HS-5 (cell line): ENCODE results near the gene TCTN1.
"Not testable (repeated sequence)": the region's sequence is repeated elsewhere in the genome, so short reads cannot be mapped to it uniquely, and the experiment has no call there.

ENCODE experiments used
- DNase-seq: peaks from one replicate; pipeline ENCODE4 v3.0.0-alpha.2; 2012; ENCODE audit warnings: low read depth

TCTN1 gene

DNA sequence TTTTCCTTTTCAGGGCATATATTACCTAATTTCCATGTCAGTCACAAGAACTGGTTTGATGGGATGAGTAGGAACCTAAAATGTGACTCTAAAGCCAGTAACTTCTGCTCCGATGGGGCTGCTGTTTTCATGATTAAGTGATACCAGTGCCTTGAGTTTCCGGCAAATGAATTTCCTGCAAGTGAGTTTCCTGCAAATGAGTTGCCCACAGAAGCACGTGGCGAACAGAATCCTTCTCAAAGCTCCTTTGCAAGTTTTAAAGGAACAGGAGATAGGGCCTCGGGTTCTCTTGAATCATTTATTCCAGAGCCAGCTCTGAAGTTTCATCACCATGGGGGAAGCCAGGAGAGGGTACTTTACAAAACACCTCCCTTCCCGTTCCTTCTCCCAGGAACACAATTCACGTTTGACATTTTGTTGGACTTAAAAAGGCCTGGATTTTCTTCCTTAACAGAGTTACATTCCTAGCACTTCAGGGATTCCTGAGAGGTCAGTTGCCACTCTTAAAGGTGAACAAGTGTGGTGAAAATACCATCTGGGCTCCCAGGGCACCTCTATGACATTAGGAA lies 28.6 kb upstream of the TCTN1 start:
- no peak for DNase-seq

DNA sequence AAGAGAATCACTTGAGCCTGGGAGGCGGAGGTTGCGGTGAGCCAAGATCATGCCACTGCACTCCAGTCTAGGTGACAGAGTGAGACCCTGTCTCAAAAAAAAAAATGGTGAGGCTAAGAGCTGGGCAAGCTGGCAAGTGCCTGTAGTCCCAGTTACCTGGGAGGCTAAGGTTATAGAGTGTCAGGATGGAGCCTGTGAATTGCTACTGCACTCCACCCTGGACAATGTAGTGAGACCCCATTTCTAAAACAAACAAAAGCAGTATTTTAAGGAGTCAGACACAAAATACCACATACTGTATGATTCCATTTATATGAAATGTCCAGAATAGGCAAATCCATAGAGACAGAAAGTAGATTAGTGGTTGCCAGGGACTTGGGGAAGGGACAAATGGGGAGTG lies 26.8 kb upstream of the TCTN1 start:
- DNase-seq = not testable (repeated sequence)

DNA sequence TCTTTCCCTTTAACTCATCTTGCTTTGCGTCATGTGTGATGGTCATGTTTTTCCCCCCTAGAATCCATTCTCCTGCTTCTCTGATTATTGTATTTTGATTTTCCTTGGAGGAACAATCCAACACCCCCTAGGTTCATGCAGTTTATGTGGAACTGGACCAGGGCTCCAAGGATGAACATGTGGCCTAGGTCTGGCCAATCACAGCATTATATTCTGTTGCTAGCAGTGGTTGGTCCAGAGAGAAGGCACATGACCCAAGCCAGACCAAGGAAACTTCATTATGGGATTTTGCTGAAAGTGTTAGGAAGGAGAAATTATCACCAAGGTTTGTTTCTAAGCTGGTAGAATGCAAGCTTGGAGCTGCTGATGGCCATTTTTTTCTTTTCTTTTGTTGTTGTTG lies 23.9 kb upstream of the TCTN1 start:
- DNase-seq = no peak

DNA sequence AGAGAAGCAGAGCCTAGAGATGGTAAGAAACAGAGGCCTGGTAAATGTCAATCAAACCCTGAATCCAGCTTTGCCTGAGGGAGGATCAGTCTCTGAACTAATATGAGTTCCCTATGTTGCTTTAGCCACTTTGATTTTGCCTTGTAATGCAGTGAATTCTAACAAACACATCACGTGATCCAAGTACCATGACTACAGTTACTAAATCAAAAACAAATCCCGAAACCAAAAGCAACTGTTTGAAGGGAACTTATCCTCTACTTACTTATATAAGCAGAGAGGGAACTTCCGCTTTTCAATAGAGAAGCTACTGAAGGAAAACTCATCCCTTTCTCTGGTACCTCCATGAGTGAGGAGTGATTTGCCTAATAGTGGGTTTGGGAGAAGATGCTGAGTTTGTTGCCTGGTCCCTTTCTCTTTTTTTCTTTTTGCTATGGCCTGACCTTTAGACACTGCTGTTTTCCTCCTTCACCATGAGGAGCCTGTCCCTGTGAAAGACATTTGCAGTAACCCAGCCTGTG lies 23.1 kb upstream of the TCTN1 start:
- DNase-seq = no peak

DNA sequence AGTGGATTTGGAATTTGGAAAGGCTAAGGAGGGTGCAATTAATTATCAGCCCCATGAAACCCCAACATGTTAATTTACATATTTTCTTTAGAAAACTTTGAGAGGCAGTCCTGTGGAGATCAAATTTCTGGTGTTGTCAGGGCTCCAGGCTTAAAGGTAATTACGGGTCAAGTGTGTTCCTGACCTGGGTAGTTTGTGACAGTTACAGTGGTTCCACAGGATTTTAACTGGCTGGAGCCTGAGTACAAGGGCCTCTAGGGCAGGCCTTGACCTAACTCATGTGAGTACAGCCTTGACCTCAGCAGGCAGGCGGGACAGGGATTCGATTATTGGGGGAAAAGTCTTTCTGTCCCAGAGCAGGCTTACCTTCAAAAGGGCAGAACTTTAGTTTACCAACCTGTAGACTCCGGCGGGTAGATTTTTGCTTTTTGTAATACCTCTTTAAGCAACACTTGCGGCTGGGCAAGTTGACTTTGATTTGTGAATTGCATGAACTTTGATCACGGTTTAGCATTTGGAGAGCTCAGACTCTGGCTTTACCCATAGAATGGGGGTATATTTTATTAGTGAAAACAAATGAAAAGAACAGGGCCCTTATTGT lies 22.4 kb upstream of the TCTN1 start:
- DNase-seq = no peak

DNA sequence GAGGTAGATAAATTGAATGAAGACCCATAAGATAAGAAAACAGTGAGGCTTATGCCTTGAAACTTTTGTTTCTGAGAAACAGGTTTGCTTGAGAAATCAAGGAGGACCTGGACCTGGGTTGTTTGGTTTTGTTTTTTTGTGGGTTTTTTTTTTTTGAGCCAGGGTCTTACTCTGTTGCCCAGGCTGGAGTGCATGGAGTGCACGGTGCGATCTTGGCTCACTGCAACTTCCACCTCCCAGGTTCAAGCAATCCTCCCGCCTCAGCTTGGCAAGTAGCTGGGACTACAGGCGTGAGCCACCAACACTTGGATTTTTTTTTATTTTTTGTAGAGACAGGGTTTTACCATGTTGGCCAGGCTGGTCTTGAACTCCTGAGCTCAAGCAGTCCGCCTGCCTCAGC lies 21.9 kb upstream of the TCTN1 start:
- no peak for DNase-seq

DNA sequence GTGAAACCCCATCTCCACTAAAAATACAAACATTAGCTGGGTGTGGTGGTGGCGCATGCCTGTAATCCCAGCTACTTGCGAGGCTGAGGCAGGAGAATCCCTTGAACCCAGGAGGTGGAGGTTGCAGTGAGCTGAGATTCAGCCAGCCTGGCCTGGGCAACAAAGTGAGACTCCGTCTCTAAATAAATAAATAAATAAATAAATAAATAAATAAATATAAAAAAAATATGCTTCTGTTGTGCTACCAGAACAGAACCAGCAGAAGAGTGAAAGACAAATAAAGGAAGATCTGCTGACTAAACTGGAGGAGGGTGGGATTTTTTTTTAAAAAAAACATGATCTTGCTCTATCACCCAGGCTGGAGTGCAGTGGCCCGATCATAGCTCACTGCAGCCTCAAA lies 21.0 kb upstream of the TCTN1 start:
- DNase-seq = not testable (repeated sequence)

DNA sequence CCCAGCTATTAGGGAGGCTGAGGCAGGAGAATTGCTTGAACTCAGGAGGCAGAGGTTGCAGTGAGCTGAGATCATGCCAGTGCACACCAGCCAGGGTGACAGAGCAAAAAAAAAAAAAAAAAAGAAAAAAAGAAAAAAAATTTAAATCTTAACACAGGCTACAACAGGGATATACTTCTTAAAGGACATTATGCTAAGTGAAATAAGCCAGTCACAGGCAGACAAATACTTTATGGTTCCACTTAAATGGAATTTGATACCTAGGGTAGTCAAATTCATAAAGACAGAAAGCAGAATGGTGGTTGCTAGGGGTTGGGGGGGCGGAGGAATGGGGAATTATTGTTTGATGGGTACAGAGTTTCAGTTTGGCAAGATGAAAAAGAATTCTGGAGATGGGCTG lies 16.0 kb upstream of the TCTN1 start:
- no peak for DNase-seq

DNA sequence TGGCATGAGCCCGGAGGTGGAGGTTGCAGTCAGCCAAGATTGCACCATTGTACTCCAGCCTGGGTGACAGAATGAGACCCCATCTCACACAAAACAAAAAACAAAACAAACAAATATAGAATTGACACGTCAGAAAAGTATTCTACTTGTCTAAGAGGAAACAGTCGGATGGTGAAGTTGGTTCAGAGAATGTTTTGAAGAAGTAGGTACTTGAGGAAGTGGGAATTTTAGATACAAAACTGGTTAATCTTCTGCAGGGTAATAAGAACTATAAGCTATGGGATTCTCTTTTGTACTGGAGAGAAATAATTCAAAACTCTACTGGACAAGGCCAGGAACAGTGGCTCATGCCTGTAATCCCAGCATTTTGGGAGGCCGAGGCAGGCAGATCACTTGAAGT lies 14.6 kb upstream of the TCTN1 start:
- DNase-seq = no peak

DNA sequence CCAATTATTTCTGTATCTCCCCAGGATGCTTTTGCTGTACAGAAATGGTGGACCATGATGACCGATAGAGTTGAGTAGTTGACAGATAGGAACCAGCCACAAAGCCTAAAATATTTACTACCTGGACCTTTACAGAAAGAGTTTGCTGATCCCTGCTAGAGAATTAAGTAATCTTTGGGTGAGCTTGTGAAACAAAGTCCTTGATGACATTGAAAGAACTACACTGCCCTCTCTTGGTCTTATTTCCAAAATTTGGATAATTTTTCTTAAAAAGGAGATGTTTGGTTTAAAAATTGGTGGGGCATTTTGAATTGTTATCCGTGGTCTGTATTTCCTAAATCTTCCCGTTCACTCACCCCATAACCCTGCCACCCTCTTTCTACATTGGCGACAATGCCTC lies 13.7 kb upstream of the TCTN1 start:
- DNase-seq = peak; percentile 39

DNA sequence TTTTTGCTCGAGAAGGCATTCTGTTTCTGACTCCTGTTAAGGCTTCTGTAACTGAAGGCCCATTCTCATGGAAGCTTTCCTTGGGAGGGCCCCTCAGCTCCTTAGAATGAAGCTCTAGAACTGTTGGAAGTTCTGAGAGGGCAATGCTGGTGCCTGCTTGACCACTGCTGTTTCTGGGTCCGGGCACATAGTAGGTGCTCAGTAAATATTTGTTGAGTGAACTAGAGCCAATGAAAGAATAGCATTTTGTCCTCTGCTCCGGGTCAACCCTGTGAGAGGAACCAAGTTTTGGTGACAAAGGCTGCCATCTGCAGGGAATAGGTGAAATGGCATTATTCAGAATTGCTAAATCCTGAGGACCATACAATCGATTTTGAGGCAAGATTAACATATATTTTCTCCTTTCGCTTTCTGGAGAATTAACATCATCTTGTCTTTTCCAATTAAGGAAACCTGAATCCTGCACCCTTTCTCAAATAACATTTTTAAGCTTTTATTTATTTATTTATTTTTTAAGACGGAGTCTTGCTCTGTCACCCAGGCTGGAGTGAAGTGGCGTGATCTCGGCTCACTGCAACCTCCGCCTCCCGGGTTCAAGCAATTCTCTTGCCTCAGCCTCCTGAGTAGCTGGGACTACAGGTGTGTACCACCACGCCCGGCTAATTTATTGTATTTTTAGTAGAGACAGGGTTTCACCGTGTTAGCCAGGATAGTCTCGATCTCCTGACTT lies 11.7 kb upstream of the TCTN1 start:
- DNase-seq = peak; percentile 24

DNA sequence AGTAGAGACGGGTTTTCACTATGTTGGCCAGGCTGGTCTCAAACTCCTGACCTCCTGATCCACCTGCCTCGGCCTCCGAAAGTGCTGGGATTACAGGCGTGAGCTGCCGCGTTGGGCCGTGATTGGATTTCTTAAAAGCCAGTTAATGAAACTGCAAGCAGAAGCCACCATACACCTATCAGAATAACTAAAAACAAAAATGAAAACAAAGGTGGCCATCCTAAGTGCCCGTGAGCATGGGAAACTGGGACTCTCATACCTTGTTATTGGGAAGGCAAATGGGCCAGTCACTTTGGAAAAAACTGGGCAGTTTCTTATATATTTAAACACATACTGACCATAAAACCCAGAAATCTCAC lies 7.7 kb upstream of the TCTN1 start:
- DNase-seq = no peak

DNA sequence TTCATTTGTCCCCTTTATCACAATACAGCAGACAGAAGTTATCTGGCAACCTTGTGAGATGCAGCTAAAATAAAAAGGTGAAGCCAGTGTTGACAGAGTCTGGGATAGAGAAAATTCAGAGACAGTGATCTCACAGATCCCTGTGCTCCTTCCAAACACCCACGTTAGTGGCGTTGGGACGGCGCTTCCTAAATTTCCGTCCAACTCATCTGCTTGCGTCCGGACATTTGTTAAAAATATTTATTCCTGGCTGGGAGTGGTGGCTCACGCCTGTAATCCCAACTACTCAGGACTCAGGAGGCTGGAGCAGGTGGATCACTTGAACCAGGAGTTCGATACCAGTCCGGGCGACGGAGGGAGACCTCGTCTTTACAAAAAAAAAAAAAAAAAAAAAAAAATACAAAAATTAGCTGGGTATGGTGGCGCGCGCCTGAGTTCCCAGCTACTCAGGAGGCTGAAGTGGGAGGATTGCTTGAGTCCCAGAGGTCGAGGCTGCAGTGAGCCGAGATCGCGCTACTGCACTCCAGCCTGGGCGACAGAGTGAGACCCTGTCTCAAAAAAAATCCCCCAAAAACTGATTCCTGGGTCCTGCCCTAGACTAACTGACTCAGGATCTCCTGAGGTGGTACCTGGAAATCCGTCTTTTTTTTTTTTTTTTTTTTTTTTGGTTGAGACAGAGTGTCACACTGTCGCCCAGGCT lies 708 bp upstream of the TCTN1 start:
- DNase-seq = no peak

DNA sequence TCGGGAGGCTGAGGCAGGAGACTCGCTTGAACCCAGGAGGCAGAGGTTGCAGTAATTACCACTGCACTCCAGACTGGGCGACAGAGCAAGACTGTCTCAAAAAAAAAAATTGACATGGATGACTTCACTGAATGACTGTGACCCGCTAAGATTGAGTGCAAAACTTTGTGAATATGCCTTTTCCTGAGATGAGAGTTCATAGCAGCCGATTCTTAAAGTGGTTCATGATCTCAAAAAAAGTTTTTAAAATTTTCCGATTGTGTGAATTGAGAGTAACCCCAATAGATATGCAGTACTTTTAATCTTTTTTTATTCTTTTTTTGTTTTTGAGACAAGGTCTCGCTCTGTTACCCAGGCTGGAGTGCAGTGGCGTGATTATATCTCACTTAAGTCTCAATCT lies 1.2 kb downstream of the TCTN1 start:
- no peak for DNase-seq

DNA sequence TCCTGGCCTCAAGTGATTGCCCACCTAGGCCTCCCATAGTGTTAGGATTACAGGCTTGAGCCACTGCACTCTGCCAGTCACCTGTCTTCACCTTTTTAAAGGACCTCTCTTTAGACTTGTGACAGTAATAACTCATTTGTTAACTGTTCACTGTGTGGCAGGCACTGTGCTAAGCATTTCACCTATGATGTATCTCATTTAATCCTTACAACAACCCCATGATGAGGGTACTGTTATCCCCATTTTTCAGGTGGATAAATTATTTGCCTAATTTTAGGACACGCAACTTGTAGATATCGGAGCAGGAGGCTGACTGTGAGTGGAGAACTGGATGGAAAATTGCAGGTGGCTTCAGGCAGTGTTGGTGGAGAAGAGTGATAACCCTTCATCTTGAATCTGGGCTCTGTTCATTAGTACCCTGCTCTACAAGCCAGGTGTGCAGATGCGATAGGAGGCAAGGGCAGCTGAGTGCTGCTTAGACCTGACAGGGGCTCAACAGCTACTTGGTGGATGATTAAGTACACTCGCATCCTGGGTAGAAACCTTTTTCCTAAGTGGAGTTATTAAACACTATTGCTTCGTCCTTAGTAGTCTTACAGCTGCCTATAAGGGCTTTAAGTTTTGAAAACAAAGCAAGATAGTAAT lies 2.7 kb downstream of the TCTN1 start:
- no peak for DNase-seq

DNA sequence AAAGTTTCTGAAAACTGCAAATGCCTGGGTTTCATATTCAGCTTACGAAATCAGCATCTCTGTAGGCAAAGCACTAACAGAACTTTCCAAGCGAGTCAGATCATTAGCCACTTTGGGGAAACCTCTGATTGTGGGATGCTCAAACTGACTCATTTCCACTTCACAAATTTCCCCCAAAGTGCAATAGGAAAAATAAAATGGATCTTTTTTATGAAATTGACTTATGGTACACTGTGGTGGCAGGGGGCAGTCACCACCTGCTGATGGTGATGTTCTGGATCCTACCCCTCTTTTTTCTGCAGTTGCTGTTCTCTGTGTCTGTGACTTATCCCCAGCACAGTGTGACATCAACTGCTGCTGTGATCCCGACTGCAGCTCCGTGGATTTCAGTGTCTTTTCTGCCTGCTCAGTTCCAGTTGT lies 5.6 kb downstream of the TCTN1 start:
- DNase-seq = no peak

DNA sequence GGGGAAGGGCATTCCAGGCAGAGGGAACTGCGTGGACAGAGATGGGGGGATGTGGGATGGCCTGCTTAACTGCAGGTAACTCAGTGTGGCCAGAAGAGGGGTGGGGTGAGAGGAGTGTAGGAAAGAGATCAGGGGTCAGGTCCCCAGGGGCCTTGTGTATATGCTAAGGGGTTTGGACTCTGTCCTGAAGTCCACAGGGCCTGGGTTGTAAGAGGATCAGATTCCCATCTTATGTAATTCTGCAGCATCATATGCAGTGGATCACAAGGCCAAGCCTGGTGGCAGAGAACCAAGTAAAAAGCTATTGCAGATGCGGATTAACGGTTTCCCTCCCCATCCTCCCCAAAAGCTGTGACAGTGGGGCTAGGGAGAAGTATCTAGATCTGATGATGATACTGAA lies 8.7 kb downstream of the TCTN1 start:
- no peak for DNase-seq

DNA sequence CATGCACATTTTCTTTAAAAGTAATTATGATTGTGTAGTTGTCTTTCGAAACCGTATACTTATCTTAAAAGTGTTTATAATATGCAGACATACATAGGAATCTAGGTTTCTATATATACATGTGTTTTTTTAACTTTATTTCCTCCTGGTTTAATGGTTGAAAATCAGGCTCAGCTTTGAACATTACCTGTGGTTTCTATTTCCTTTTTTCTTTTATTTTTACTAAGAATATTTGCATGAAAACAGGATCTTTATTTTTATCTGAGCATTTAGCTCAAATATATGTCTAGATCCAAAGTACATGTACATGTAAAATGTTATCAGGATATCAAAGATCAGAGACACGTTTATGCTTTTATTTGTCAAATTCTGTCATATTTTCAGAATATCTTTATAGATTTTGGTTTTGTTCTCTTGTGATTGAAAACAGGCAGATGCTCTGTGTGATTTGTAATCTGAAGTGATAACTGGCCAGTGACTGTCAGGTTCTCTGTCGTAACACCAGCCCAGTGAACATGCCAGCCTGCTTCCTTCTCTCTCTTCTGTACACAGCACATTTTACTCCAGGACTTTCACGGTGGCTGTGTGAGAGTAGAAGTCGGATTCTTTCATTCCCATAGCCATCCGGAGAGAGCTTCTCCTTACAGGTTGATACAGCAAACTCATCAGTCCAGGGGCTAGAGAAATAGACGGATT lies 13.7 kb downstream of the TCTN1 start:
- DNase-seq = no peak

DNA sequence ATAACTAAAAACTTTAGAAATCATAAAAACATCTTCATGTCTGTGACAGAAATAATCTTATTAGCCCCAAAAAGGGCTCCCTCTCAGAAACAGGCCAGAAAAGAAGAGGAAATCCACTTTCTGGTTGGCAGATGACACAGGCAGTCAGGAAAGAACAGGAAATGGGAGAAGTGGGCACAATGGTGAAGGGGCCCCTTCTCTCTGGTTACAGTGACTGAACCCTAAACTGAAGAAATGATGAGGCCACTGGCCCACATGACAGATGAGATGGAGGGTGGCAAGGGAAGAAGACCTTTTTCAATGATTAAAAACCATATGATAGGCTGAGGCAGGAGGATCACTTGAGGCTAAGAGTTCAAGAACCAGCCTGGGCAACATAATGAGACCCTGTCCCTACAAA lies 21.1 kb downstream of the TCTN1 start:
- DNase-seq = no peak

DNA sequence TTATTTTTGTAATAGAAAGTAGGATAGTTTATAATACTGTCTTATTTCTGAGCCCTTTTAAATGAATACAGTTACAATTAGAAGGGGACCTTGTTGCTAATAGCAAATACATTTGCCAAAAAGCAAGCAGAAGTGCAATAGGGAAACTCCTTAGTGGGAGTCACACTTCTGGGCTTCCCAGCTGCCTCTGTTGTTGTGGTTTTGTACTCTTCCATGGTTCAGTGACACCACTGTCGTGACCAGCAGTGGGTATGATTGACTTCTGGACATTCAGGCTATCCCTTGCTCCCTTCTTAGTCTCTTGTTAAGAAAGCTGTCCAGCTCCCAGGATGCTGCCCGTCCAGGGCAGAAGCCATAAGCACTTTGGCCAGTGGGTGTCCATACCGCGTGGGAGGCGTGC lies 22.6 kb downstream of the TCTN1 start:
- no peak for DNase-seq

DNA sequence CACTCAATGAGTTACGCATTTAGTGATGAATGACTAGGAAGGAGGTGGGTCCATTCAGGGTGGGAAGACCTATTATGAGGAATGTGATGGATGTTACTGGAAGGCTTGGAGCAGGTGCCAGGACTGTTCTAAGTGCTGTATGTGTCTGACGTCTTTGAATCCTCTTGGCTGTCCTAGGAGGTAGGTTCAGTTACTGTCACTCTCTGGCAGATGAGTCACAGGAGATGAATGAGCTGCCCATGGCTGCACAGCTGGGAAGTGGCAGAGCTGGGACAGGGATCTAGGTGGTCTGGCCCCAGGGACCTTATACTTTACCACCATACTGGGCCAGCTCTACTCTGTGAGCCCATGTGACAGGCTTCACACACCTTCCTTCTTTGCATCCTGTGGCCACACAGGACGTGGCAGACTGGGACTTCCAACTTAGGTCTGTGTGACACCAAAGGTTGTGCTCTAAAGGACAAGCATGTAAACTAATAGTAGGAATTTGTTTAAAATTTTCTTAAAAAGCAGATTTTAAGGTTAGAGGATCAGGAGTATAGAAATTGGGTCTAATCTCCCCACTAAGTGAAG lies 24.0 kb downstream of the TCTN1 start:
- DNase-seq = no peak

DNA sequence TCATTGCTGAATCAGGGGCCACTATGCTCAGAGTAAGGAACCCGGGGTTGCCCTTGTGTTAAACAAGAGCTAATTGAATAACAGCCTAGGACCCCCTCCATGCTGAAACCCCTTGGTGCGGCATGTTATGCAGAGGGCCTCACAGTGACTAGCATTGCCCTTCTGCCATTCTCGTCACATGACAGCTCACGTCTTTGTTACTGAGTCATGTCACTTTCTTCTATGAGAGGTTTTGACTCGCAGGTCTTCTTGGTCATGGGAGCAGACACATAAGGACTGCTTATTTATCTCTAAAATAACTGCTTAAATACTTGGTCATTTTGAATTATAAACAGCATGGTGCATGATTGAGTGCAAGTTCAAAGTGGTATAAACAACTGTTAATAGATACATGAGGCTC lies 24.9 kb downstream of the TCTN1 start:
- no peak for DNase-seq
